GM12872 (cell line): ENCODE data around the gene QSOX1.

Experiments used
- CTCF ChIP-seq: IDR thresholded peaks from 3 replicates; pipeline ENCODE4 v1.5.1; 2011; ENCODE audit warnings: low read depth, mild to moderate bottlenecking, low read length, moderate library complexity; ENCODE audit not compliant: insufficient read depth

The QSOX1 gene

GRCh38 chr1:180167021-180167701, 12.5 kb downstream of the QSOX1 start:
- no peak for TF ChIP-seq CTCF

DNA sequence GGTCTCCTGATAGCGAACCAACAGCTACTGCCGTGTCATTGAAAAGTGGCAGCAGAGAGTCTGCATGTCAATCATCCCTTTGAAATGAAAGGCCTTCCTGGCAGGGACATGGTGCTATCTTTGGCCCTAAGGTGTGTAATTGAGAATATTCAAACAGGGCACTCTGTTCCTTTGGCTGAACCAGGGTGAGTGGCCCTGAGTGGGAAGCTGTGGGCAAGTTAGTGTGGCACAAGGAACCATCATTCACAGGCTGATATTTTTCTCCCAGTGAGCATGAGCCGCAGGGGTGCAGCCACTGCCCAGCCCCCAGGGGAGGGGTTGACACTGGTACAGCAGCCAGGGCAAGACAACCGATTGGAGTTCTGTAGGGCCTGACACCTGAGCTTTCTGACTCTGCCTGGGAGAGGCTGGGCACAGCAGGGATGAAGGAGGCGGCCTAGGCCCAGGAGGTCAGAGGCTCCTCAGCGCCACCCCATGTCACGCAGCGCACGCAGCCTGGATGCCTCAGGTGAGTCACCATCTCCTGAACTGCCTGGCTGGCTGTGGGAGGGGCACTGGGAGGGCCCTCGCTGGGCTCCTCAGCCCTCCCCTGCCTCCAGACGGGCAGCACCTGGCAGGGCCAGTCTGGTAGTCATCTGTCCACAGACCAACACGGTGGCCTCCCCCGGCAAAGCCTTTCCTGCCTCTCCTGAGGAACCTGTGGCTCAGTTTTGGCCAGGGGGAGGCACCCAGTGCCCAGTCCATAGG, 13.2 kb downstream of the QSOX1 start:
- no peak for TF ChIP-seq CTCF

DNA sequence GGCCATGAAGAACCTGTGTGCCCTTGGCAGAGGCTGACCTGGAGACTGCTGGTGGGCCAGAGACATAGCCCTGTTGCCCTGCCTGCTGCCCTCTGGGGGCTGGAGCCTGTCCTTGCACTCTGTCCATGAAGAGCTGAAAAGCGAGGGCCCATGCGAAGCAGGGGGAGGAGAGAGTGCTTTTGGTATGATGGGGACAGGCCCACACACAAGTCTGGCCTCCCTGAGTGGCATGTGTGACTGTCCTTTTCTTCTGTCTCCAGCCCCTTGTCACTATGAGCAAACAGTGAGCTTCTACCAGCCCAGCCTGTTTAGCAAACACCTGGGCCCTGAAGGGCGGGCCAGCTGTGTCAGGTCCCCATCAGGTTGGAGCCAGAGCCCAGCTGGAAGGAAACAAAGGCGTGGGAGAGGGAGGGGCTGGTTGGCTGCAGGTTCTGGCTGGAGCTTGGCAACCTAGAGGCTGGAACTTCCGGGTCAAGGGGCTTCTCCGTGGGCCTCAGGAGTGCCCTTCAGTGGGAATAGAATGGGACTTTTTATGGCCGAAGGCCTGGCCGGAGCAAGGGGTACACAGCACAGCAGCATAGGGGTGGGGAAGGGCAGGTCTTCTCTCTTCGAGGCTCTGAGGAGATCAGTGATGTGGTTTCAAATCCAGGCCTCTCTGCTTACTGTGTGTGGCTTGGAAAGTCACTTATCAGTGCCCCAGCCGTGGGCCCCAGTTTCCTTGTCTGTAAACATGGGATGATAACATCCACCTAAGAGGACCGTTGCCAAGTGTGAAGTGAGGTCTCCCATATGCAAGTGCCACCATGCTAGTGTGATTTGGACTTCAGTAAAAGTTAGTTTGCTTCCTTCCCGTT, 14.3 kb downstream of the QSOX1 start:
- peak; percentile 84 for TF ChIP-seq CTCF

DNA sequence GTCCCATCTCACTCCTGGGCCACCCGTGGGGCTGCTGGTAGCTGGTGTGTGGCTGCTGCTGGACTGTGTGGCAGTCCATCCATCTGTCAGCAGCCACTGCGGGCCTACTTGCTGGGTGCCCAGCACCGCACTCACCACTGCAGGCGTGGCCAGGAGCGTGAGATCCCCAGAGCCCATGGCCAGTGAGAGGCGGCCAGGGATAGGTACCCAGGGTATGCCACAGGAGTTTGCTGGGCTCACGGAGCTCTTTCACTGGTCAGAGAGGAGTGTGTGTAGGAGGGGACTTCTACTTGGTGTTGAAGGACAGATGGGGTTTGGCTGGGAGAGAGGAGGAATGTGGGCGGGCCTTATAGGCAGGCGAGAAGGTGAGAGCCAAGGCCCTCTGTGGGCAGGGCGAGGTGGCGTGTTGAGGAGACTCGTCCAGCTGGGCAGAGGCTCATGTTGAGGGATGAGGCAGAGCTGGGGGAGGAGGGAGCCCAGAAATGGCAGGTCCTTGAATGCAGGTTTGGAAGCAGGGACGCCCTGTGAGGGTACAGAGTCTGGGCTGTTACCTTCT, 15.0 kb downstream of the QSOX1 start:
- TF ChIP-seq CTCF, result no peak

DNA sequence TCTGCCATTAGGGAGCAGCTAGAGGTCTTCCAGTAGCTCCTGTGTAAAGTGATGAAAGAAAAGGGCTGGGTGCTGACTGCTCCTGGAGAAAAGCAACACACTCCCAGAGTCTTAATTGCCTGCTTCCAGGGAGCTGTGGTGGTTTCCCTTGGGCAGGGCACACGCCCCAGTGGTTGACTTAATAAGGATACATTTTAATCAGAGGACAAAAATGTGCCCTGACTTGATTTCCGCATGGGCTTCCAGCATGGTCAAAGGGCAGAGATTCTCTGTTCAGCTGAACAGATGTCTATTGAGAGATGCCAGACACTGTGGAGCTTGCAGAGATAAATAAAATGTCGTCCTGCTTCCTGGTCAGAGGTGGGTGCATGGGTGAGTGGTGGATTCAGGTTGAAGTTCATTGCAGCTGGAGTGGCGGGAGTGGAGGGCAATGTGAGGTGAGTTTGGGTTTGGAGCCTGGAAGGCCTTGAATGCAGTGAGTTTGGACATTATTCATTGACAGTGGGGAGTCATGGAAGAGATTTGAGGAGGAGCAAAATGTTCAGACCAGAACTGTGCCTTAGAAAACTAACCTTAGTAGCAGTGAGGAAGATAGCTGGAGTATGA, 16.0 kb downstream of the QSOX1 start:
- TF ChIP-seq CTCF, result no peak

GRCh38 chr1:180171691-180172090, 17.0 kb downstream of the QSOX1 start:
- TF ChIP-seq CTCF, result no peak

GRCh38 chr1:180173451-180173850, 18.8 kb downstream of the QSOX1 start:
- no peak for TF ChIP-seq CTCF
